ENCODE results near the gene RAMAC. TPM values are rescaled to one million over a fixed set of nuclear protein-coding genes. Genes with fewer than 3 reads are reported as not detected.

Gene RAMAC
- total and polyA plus RNA-seq, 2 of the 8 experiments (the other 6 are each of a cell fraction or from before 2014, with no cell fraction given) = 20.7 to 32.9 TPM

DNA sequence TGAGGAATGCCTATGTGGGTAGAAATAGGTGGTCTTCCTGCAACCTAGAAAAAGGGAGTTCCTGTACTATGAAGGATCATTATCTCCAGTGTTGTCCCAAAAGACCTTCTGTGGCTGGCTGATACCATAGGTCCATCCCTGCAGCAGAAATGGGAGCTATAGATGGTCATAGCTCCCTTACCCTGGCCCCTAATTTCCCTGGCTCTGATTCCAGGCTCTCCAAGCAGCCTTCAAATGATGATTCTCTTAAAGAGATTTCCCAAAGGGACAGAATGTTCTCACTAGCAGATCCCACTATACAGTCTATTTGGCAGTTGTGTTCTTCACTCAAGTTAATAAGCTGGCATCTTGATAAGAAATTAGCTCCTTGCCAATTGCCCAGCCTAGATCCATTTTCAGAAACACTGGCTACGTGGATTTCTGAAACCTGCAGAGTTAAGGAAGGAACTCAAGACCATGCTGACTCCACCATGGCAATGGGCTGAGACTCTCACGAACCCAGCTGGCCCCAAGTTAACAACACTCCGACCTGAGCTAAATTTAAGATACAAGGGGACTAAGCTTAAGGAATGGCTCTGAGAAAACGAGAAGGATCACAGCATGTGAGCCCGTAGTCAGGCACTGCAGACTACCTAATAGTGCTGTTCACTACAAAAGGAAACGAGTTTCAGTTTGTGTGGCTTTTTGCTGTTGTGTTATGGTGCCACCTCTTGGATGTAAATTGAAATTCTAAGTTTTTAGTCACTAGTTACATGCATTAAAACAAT lies 14.1 kb downstream of the RAMAC start (continued):
- no peak for TF ChIP-seq RXRA (IDR thresholded peaks at IDR 0.05; ENCODE audit: insufficient read depth, low read depth, low read length)
- no peak for TF ChIP-seq SP1 (IDR thresholded peaks at IDR 0.05; ENCODE audit: low read depth, low read length)
- TF ChIP-seq, protein P1, sequence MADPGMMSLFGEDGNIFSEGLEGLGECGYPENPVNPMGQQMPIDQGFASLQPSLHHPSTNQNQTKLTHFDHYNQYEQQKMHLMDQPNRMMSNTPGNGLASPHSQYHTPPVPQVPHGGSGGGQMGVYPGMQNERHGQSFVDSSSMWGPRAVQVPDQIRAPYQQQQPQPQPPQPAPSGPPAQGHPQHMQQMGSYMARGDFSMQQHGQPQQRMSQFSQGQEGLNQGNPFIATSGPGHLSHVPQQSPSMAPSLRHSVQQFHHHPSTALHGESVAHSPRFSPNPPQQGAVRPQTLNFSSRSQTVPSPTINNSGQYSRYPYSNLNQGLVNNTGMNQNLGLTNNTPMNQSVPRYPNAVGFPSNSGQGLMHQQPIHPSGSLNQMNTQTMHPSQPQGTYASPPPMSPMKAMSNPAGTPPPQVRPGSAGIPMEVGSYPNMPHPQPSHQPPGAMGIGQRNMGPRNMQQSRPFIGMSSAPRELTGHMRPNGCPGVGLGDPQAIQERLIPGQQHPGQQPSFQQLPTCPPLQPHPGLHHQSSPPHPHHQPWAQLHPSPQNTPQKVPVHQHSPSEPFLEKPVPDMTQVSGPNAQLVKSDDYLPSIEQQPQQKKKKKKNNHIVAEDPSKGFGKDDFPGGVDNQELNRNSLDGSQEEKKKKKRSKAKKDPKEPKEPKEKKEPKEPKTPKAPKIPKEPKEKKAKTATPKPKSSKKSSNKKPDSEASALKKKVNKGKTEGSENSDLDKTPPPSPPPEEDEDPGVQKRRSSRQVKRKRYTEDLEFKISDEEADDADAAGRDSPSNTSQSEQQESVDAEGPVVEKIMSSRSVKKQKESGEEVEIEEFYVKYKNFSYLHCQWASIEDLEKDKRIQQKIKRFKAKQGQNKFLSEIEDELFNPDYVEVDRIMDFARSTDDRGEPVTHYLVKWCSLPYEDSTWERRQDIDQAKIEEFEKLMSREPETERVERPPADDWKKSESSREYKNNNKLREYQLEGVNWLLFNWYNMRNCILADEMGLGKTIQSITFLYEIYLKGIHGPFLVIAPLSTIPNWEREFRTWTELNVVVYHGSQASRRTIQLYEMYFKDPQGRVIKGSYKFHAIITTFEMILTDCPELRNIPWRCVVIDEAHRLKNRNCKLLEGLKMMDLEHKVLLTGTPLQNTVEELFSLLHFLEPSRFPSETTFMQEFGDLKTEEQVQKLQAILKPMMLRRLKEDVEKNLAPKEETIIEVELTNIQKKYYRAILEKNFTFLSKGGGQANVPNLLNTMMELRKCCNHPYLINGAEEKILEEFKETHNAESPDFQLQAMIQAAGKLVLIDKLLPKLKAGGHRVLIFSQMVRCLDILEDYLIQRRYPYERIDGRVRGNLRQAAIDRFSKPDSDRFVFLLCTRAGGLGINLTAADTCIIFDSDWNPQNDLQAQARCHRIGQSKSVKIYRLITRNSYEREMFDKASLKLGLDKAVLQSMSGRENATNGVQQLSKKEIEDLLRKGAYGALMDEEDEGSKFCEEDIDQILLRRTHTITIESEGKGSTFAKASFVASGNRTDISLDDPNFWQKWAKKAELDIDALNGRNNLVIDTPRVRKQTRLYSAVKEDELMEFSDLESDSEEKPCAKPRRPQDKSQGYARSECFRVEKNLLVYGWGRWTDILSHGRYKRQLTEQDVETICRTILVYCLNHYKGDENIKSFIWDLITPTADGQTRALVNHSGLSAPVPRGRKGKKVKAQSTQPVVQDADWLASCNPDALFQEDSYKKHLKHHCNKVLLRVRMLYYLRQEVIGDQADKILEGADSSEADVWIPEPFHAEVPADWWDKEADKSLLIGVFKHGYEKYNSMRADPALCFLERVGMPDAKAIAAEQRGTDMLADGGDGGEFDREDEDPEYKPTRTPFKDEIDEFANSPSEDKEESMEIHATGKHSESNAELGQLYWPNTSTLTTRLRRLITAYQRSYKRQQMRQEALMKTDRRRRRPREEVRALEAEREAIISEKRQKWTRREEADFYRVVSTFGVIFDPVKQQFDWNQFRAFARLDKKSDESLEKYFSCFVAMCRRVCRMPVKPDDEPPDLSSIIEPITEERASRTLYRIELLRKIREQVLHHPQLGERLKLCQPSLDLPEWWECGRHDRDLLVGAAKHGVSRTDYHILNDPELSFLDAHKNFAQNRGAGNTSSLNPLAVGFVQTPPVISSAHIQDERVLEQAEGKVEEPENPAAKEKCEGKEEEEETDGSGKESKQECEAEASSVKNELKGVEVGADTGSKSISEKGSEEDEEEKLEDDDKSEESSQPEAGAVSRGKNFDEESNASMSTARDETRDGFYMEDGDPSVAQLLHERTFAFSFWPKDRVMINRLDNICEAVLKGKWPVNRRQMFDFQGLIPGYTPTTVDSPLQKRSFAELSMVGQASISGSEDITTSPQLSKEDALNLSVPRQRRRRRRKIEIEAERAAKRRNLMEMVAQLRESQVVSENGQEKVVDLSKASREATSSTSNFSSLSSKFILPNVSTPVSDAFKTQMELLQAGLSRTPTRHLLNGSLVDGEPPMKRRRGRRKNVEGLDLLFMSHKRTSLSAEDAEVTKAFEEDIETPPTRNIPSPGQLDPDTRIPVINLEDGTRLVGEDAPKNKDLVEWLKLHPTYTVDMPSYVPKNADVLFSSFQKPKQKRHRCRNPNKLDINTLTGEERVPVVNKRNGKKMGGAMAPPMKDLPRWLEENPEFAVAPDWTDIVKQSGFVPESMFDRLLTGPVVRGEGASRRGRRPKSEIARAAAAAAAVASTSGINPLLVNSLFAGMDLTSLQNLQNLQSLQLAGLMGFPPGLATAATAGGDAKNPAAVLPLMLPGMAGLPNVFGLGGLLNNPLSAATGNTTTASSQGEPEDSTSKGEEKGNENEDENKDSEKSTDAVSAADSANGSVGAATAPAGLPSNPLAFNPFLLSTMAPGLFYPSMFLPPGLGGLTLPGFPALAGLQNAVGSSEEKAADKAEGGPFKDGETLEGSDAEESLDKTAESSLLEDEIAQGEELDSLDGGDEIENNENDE (IDR thresholded peaks at IDR 0.05; ENCODE audit: insufficient replicate concordance, low read length) = no peak
- TF ChIP-seq MAFK (IDR thresholded peaks at IDR 0.05; ENCODE audit: low read depth, low read length) = no peak
